Neuronal stem cell (in vitro differentiated cells): ENCODE results near the gene SPTLC3.

Experiments used
- DNase-seq: peaks from one replicate; pipeline ENCODE4 v3.0.0-alpha.2; 2013; ENCODE audit warnings: low spot score
- H2AFZ ChIP-seq: one replicate; pipeline ENCODE4 v1.6.1; 2013; ENCODE audit warnings: mild to moderate bottlenecking, low read length, inconsistent platforms
- H2AK5ac ChIP-seq: 2 replicates; pipeline ENCODE4 v1.6.1; 2013; ENCODE audit warnings: low read depth, mild to moderate bottlenecking, inconsistent platforms, low read length, moderate library complexity, mixed read lengths
- H2BK120ac ChIP-seq: 2 replicates; pipeline ENCODE4 v1.6.1; 2013; ENCODE audit warnings: low read depth, mild to moderate bottlenecking, inconsistent platforms, low read length, moderate library complexity, mixed read lengths
- H2BK12ac ChIP-seq: one replicate; pipeline ENCODE4 v1.6.1; 2013; ENCODE audit warnings: low read length, inconsistent platforms
- H2BK15ac ChIP-seq: 2 replicates; pipeline ENCODE4 v1.6.1; 2013; ENCODE audit warnings: mild to moderate bottlenecking, low read length, inconsistent platforms, mixed read lengths
- H2BK5ac ChIP-seq: one replicate; pipeline ENCODE4 v1.6.1; 2013; ENCODE audit warnings: inconsistent platforms, mild to moderate bottlenecking, low read length, moderate library complexity
- H3K14ac ChIP-seq: one replicate; pipeline ENCODE4 v1.6.1; 2013; ENCODE audit warnings: low read length, inconsistent platforms
- H3K18ac ChIP-seq: 2 replicates; pipeline ENCODE4 v1.6.1; 2013; ENCODE audit warnings: low read length, inconsistent platforms
- H3K23ac ChIP-seq: 2 replicates; pipeline ENCODE4 v1.6.1; 2013; ENCODE audit warnings: low read depth, mild to moderate bottlenecking, mixed read lengths, low read length, inconsistent platforms; ENCODE audit not compliant: poor library complexity
- H3K27ac ChIP-seq: replicated peaks from 3 replicates; pipeline ENCODE4 v1.5.1; 2013; ENCODE audit warnings: low read length, inconsistent platforms
- H3K27me3 ChIP-seq, 3 experiments: 2 replicates each; pipeline ENCODE4 v1.6.1; 2013; ENCODE audit warnings: low read length in 3 of 3, mild to moderate bottlenecking in 2 of 3, inconsistent platforms in 1 of 3, low read depth in 1 of 3, mixed read lengths in 1 of 3, moderate library complexity in 1 of 3; ENCODE audit not compliant: control insufficient read depth in 3 of 3, insufficient read depth in 3 of 3
- H3K36me3 ChIP-seq, 2 donors: replicated peaks in 1 of 2; 2 replicates each; pipeline ENCODE4 v1.6.1; 2013; ENCODE audit warnings: low read length in 2 of 2; ENCODE audit not compliant: control insufficient read depth in 2 of 2, insufficient read depth in 2 of 2
- H3K4ac ChIP-seq: 2 replicates; pipeline ENCODE4 v1.6.1; 2013; ENCODE audit warnings: inconsistent platforms, mild to moderate bottlenecking, low read length, moderate library complexity
- H3K4me1 ChIP-seq, 2 donors: 1 replicate in 1 of 2; 2 replicates in 1 of 2; pipeline ENCODE4 v1.6.1; 2013; ENCODE audit warnings: low read length in 2 of 2, low read depth in 1 of 2; ENCODE audit not compliant: control insufficient read depth in 2 of 2, insufficient read depth in 1 of 2
- H3K4me2 ChIP-seq: one replicate; pipeline ENCODE4 v1.6.1; 2013; ENCODE audit warnings: mild to moderate bottlenecking, low read length, inconsistent platforms; ENCODE audit not compliant: insufficient read depth, poor library complexity, severe bottlenecking
- H3K4me3 ChIP-seq, 2 donors: 2 replicates each; pipeline ENCODE4 v1.5.1; 2013; ENCODE audit warnings: low read length in 2 of 2, mild to moderate bottlenecking in 2 of 2, inconsistent platforms in 1 of 2, moderate library complexity in 1 of 2
- H3K79me1 ChIP-seq: one replicate; pipeline ENCODE4 v1.6.1; 2013; ENCODE audit warnings: low read depth, mild to moderate bottlenecking, inconsistent platforms, low read length, moderate library complexity
- H3K9ac ChIP-seq: one replicate; pipeline ENCODE4 v1.6.1; 2013; ENCODE audit warnings: mild to moderate bottlenecking, low read depth, low read length, inconsistent platforms; ENCODE audit not compliant: poor library complexity
- H3K9me3 ChIP-seq, 2 donors: replicated peaks in 1 of 2; 2 replicates each; pipeline versions ENCODE3 to v1.6.1; 2013; ENCODE audit warnings: low read length in 2 of 2, mild to moderate bottlenecking in 2 of 2, inconsistent platforms in 1 of 2, low read depth in 1 of 2, mixed read lengths in 1 of 2, moderate library complexity in 1 of 2; ENCODE audit not compliant: control insufficient read depth in 2 of 2, insufficient read depth in 1 of 2
- H4K8ac ChIP-seq: one replicate; pipeline ENCODE4 v1.6.1; 2013; ENCODE audit warnings: low read depth, mild to moderate bottlenecking, inconsistent platforms, low read length, moderate library complexity
- H4K91ac ChIP-seq: one replicate; pipeline ENCODE4 v1.6.1; 2013; ENCODE audit warnings: low read length, low read depth, mild to moderate bottlenecking, inconsistent platforms; ENCODE audit not compliant: poor library complexity
- WGBS, 2 donors: extraction: QIAGEN DNeasy Blood & Tissue Kit; methylation state at CpG; one replicate each; pipeline ENCODE4 v1.1.7; 2013; ENCODE audit warnings: missing lambda C conversion rate in 2 of 2, mixed read lengths in 1 of 2; ENCODE audit not compliant: insufficient read length in 2 of 2, insufficient replicate concordance in 1 of 2; ENCODE audit errors: extremely low coverage in 2 of 2; 5-methylcytosine and 5-hydroxymethylcytosine counted together

The SPTLC3 gene

GRCh38 chr20:13211956-13212618, 203.3 kb downstream of the SPTLC3 start:
- no peaks in the 10 kb centered on the region for H3K79me1 ChIP-seq
- H3K14ac ChIP-seq, result no peak overlapping the region
- no peak overlapping the region for H2BK120ac ChIP-seq
- H2BK12ac ChIP-seq, result no peak overlapping the region
- WGBS, 2 donors, result no CpG with 5 or more reads among the region's 4 CpGs
- H3K27me3 ChIP-seq, result peaks cover 2 to 50% (median 12%) of the 10 kb centered on the region in 3 experiments
- H3K4me2 ChIP-seq, result no peak overlapping the region
- no peak overlapping the region for H3K23ac ChIP-seq
- no peak overlapping the region for H3K4ac ChIP-seq
- no peak overlapping the region for H3K18ac ChIP-seq
- H4K91ac ChIP-seq, result no peak overlapping the region
- no peak overlapping the region for H4K8ac ChIP-seq
- H2AFZ ChIP-seq, result no peak overlapping the region
- DNase-seq, result no peak
- H3K4me1 ChIP-seq, result no peaks in the 10 kb centered on the region
- no peak overlapping the region for H3K27ac ChIP-seq
- H3K4me3 ChIP-seq, result no peak overlapping the region
- no peak overlapping the region for H2AK5ac ChIP-seq
- H2BK5ac ChIP-seq, result no peak overlapping the region
- H3K9me3 ChIP-seq, result peaks cover 0 to 2% of the 10 kb centered on the region in 2 donors
- no peak overlapping the region for H2BK15ac ChIP-seq
- H3K9ac ChIP-seq, result no peak overlapping the region
- H3K36me3 ChIP-seq, result no peaks in the 10 kb centered on the region

DNA sequence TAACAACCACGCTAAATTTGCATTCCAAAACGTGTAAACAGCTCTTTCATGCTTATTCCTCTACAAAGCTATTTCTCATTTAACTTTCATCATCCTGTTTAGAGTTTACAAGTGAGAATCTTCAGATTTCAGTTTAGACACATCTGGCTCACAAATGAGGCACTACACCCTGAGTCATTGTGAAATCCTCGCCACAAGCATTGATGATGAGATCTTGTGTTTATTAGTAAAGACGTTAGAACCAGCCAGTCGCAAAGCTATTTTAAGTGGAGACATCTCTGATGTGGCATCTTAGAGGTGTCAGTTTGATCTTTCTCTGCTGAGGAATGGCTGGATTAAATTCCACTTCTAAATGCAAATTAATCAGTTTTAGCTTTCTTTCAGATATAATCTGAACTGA, 204.0 kb downstream of the SPTLC3 start:
- Histone ChIP-seq H3K18ac (no peak overlapping the region), H3K14ac (no peak overlapping the region), H3K36me3 (no peaks in the 10 kb centered on the region), H3K27me3 (peaks cover 2 to 57% (median 14%) of the 10 kb centered on the region in 3 experiments), H2BK5ac (no peak overlapping the region), H3K4me3 (no peak overlapping the region), H3K4me1 (no peaks in the 10 kb centered on the region), H2AFZ (no peak overlapping the region), H3K79me1 (no peaks in the 10 kb centered on the region), H2AK5ac (no peak overlapping the region), H3K9me3 (peaks cover 0 to 2% of the 10 kb centered on the region in 2 donors), H4K8ac (no peak overlapping the region), H3K27ac (no peak overlapping the region), H3K4ac (no peak overlapping the region), H4K91ac (no peak overlapping the region), H3K9ac (no peak overlapping the region), H3K23ac (no peak overlapping the region), H2BK12ac (no peak overlapping the region), H2BK15ac (no peak overlapping the region), H2BK120ac (no peak overlapping the region), H3K4me2 (no peak overlapping the region)
- WGBS, 2 donors, result no CpG with 5 or more reads among the region's 5 CpGs
- no peak for DNase-seq

DNA sequence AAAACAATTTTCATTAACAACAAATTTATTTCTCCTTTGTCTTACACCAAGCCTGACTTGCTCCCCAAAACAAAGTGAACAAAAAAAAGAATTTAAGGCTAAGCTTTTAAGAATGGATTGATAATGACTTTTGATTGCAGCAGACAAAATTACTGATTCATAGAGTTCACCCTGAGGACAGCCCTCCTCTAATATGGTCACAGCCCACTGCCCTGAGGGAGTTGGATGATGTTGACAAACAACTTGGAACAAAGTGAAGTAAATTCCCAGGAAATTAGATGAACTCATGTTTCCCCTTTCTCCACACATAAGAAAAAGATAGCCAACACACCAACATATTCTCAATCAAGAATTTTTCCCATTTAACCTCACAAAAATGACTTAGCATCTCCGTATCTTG, 204.6 kb downstream of the SPTLC3 start:
- no peak overlapping the region for H4K8ac ChIP-seq
- no peak overlapping the region for H3K14ac ChIP-seq
- H2BK12ac ChIP-seq, result no peak overlapping the region
- no peak overlapping the region for H3K4me3 ChIP-seq
- no CpG with 5 or more reads among the region's 1 CpG for WGBS, 2 donors
- H3K23ac ChIP-seq, result no peak overlapping the region
- H3K4ac ChIP-seq, result no peak overlapping the region
- H3K79me1 ChIP-seq, result no peaks in the 10 kb centered on the region
- H3K4me2 ChIP-seq, result no peak overlapping the region
- no peaks in the 10 kb centered on the region for H3K36me3 ChIP-seq
- no peak overlapping the region for H2AK5ac ChIP-seq
- H3K27ac ChIP-seq, result no peak overlapping the region
- peaks cover 4 to 61% (median 20%) of the 10 kb centered on the region in 3 experiments for H3K27me3 ChIP-seq
- DNase-seq, result no peak
- H2BK15ac ChIP-seq, result no peak overlapping the region
- H3K18ac ChIP-seq, result no peak overlapping the region
- no peak overlapping the region for H2BK5ac ChIP-seq
- H3K9me3 ChIP-seq, result peaks cover 0 to 3% of the 10 kb centered on the region in 2 donors
- no peaks in the 10 kb centered on the region for H3K4me1 ChIP-seq
- H2BK120ac ChIP-seq, result no peak overlapping the region
- H2AFZ ChIP-seq, result no peak overlapping the region
- H4K91ac ChIP-seq, result no peak overlapping the region
- H3K9ac ChIP-seq, result no peak overlapping the region

GRCh38 chr20:13216533-13216932, 207.8 kb downstream of the SPTLC3 start:
- Histone ChIP-seq H3K9ac (no peak overlapping the region), H3K23ac (no peak overlapping the region), H3K79me1 (no peaks in the 10 kb centered on the region), H3K14ac (no peak overlapping the region), H2BK12ac (no peak overlapping the region), H3K4ac (no peak overlapping the region), H3K18ac (no peak overlapping the region), H3K27me3 (peaks cover 18 to 80% (median 45%) of the 10 kb centered on the region in 3 experiments), H3K4me3 (no peak overlapping the region), H3K36me3 (no peaks in the 10 kb centered on the region), H3K4me2 (no peak overlapping the region), H3K4me1 (peaks cover 6 to 9% of the 10 kb centered on the region in 2 donors), H2BK15ac (no peak overlapping the region), H2AFZ (no peak overlapping the region), H3K9me3 (peaks cover 0 to 1% of the 10 kb centered on the region in 2 donors), H4K91ac (no peak overlapping the region), H3K27ac (no peak overlapping the region), H2BK5ac (no peak overlapping the region), H4K8ac (no peak overlapping the region), H2AK5ac (no peak overlapping the region), H2BK120ac (no peak overlapping the region)
- no CpG with 5 or more reads among the region's 1 CpG for WGBS, 2 donors
- no peak for DNase-seq
